DMS53 treated with DMSO at 0.1 percent for 48 hours (cell line): ENCODE measurements around the gene GBP7.
"Not testable (repeated sequence)": the region's sequence is repeated elsewhere in the genome, so short reads cannot be mapped to it uniquely, and the experiment has no call there.

Source experiments
- DNase-seq: peaks from one replicate; lab custom pipeline; 2025; ENCODE audit not compliant: unreplicated experiment; lab: John Stamatoyannopoulos, UW

The GBP7 gene

DNA sequence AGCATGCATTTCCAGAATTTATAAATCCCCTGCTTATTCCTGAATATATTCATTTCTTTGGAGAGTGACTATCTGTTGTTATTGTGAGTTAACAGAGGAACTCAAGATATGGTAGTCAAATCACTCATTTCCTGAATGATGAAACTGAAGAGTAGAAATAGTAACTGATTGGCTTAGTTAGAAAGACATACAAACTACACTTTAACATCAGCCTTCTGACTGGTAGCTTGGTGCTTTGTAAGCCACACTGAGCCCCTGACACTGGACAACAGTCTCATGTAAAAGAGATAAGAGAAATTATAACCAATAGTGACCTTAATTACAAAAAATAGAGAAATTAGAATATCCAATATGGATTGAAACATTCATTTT is 4.8 kb downstream of the GBP7 start:
- DNase-seq = no peak

DNA sequence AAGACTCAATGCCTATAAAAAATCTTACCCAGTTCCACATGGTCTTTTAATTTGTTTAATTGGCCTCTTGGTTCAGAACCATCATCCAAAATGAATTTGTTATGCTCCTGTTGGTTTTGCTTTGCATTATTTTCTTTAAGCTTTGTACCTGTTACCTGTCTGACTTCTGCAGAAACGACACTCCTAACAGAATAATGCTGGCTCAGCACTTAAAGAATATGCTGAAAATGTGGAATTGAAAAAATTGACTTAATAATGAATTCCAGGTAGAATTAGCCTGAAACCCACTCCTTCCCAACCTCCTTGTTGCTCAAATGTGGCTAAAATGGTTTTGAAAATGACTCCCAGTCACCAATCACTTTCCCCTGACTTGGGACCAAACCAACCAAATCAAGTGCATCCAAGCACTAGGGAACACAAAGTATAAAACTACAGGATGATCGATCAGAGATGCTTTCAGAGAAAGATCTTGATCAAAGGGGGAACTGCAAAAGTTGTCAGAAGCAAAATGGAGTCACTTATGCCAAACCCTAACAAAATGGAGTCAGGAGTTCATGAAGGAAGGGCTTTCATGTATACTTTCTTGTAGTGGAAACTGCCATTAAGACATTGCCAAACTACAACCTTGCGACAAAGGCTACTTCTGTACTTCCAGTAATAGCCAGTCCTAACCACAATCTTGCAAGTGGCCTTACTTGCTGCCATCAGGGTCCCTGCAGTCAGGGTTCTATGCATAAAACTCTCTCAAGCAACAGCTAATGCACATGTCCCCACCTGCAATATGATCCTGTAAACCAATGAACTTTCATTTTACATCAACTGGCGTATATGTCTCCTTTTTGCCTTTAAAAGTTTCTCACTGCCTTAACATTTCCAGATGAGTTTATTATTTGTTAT is 5.4 kb downstream of the GBP7 start:
- no peak for DNase-seq

DNA sequence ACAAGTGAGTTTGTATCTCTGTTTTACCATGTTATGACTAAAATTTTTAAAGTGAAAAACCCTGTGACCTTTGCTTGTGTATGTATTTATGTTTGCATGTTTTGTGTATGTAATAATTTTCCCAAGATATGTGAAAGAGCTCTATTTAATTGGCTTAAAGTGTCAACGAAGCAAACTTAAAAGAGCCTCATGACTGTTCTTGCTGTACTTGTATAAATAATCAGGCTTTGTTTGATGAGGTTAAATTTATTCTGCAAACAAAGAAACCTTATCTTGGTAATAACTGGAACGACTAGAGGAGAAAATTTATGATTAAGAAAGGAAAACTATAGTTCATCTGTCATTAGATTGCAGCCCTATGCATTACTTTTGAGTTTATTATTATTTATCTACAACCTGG is 6.6 kb downstream of the GBP7 start:
- DNase-seq = no peak

DNA sequence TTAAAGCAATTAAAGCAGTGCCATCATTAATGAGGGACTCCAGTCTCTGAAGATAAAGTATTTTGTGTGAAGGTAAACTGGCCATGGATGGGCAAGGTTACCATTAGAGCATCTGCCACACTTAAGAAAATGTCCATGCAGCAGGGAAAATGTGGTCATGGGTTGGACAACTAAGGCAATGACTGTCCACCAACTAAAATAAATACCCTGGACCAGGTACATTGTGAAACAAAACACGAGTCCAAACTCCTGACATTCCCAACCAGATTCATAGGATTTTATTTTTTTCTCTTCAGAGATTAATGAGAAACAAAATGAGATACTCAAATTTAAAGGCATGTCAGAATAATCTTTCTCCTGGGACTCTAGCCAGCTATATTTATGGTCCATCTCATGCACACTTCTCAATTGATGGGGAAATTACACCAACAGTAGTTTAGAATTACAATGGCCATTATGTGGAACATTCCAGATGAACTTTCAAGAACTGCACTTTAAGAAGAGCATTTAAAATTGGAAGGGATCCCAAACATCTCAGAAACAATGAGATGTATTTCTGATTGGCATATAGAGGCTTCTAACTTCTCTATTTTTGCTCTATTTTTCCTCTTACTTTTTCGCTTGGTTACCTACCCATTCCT is 8.1 kb downstream of the GBP7 start:
- no peak for DNase-seq

DNA sequence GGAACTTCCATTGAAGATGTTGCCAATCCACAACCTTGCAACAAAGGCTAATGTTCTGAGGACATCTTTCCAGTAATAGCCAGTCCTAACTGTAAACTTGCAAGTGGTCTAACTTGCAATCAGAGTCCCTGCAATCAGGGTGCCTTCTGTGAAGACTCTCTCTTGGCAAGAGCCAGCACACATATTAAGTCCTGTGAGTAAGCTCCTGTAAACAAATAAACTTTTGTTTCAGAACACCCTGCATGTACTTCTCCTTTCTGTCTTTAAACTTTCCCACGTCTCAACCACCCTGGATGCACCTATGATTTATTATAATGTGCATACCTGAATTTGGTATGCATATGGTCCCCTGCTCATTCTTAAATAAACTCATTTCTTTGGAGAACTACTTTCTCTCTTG is 9.1 kb downstream of the GBP7 start:
- DNase-seq = no peak

DNA sequence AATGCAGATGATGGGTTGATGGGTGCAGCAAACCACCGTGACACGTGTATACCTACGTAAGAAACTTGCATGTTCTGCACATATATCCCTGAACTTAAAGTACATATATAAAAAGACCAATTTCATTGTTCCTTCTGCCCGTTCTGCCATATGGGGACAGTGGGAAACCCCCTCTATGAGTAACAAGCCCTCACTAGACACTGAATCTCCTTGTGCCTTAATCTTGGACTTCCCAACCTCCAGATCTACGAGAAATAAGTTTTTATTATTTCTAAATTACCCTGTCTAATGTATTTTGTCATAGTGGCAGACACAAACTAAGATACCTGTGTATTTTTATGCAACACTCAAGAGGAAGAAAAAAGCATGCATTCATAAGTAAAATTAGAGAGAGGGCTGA is 10.0 kb downstream of the GBP7 start:
- DNase-seq = no peak

DNA sequence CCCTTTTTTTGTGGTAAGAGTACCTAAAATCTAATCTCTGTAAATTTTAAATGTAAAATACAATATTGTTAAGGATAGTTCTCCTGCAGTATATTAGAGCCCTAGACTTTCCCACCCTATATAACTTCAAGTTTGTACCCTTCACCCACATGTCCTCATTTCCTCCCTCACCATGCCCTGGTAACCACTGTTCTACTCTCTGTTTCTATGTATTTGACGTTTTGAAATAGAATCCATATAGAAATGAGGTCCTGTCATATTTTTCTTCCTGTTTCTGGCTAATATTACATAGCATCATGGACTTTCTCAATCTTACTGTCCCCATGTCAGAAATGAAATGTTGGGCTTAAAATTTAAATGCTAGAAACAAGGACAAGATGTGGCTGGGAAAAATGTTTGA is 24.8 kb downstream of the GBP7 start:
- DNase-seq = no peak

DNA sequence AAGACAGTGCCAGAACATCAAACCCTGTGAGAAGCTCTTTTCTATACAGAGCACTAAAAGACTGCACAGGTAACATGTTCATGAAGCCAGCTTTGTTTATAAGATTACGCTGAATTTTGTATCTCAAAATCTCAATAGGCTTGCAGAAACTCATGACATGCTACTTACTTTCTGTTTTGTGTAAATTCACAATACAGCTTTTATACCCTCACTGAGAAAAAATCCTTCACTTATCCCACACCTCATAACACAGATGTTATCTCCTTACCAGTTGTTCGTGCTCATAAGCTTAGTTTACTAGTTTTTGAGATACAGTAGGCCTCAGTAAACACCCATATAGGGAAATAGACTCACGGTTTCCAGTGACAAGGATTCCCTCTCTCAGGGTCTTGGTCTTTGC is 25.8 kb downstream of the GBP7 start:
- DNase-seq = no peak

DNA sequence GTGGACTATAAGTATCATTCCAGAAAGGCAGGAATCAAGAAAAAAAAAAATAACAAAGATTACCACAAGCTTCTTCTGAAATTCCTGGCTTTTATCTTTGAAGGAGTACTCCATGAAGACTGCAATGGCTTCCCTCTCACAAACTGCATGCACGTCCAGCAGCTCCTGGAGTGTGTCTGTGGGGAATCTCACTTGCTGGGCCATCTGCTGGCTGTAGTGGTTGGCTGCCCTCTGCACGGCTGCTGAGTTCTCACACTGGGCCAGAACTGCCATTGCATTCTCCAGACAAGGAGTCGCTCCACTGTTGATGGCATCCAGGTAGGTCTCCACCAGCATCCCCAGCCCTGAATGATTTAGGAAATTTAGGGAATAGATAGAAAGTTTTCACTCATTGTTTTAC is 26.6 kb downstream of the GBP7 start:
- DNase-seq = no peak

DNA sequence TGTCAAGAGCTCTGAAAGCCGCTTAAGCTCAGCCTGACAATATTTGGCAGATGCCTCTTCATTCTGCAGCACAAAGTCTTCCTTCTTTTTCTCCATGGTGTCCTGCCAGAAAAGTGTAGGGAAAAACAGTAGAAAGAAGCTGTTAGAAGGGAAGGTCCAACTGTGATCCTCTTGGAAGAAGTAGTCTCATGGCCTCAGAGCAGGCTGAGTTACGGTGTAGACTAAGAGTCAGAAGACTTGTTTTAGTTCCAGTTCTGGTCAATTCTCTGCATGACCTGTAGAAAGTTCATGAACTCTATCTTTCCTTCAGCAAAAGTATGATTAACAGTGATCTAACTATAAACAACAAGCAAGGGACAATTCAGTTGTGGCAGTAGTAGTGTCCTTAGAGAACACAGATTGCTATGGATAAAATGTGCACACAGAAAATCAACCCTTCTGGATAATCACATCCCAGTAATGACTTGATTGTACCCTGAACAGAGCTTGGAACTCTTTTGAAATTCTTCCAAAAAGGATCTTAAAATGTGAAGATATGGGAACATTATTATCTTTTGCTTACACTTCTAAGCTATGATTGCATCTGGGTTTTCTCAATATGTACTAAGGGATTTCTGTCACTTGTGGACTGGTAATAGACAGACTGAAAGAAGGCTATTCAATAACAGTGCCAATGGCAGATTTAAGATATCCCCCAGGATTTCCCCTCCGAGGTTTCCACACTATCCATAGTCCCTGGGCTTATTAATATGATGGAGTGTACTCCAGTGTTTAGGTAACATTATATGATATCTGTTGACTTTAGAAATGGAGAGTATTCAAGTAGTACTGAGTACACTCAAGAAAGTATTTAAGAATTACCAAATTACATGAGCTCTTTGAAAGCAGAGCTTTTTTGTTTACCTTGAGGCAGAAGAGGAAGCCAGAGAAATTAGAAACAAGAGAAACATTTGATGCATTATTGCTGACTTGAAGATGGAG is 27.8 kb downstream of the GBP7 start:
- DNase-seq = no peak

DNA sequence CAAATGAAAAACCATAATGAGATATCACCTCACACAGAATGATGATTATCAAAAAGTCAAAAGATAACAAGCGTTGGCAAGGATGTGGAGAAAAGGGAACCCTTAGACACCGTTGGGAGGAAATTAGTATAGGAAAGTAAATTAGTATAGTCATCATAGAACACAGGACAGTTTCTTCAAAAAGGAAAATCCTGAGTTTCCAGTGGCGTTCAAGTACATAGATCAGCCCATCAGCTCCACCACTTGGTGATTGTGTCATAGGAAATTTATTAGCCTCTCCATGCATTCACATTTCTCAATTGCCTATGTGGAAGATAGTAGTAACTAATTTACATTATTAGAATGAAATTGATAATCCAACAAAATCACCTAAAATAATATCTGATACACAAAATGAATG is 29.1 kb downstream of the GBP7 start:
- DNase-seq = no peak

DNA sequence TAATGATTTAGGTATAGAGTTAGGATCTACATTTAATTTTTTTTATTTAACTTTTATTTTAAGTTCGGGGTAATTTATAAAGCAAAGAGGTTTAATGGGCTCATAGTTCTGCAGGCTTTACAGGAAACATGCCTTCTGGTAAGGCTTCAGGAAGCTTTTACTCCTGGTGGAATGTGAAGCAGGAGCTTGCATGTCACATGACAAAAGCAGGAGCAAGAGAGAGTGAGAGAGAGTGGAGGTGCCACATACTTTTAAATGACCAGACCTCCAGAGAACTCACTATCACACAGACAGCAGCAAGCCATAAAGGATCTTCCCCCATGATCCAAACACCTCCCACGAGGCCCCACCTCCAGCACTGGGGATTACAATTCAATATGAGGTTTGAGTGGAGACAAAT is 32.3 kb downstream of the GBP7 start:
- no peak for DNase-seq

DNA sequence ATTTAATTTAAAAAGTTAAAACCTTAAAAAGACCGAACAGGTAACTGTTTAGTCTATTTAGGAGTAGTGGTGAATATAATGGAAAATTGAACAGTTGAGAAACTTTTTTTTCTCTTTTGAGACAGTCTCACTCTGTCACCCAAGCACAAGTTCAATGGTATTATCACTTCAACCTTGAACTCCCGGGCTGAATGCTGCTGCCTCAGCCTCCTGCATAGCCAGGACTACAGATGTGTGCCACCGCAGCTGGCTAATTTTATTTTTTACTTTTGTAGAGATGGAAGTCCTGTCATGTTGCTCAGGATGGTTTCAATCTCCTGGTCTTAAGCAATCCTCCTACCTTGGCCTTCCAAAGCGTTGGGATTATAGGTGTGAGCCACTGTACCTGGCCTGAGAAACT is 33.6 kb downstream of the GBP7 start:
- no peak for DNase-seq

DNA sequence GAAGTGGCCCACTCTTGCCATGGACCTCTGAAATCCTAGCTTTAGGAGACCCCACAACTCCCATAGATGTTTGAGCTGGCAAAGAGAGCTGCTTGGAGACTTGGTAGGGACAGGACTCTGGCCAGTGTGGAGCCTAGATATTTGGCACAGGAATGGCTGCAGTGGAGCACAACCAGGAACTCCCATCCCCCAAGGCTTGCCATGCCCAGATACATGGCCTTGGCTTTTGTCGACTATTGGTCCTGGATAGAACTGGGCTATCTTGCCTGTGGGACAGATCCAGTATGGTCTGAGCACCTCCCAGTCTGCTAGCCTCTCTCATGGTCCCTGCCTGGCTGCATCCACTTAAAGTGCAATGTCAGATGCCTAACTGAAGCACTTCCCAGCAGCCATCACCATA is 42.1 kb downstream of the GBP7 start:
- DNase-seq = no peak

DNA sequence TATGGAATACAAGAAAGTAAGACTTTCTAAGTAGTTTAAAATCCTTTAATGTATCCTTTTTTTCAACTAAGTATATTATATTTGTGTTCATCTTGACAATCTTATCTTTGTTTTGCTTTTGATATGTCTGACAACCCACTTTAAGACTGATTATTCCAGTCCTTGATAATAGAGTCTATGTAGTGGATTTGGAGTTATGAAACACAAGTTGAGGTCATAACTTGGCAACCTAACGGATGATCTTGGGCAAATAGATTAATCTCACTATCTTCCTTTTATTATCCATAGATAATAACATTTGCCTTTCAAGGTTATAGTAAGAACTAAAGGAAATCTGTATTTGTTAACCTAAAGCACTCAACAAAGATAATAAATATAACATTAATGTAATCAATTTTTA is 45.1 kb downstream of the GBP7 start:
- DNase-seq = no peak

DNA sequence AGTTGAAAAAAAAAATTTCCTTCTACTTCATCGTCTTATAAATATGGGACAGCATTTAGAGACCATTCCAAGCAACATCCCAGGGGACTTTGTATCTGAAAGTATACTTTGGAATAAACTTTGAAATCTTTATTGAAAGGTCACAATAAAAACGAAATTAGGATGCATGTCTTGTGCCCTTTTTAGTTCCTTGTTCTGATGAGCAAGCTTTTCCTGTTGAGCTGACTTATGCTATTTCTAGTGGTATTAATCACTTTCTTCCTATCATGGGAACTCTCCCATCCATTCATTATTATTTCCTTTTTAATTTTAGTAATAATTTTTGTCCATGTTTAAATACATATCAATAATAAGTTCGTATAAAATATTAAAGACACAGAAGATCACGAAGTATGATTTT is 45.9 kb downstream of the GBP7 start:
- no peak for DNase-seq

DNA sequence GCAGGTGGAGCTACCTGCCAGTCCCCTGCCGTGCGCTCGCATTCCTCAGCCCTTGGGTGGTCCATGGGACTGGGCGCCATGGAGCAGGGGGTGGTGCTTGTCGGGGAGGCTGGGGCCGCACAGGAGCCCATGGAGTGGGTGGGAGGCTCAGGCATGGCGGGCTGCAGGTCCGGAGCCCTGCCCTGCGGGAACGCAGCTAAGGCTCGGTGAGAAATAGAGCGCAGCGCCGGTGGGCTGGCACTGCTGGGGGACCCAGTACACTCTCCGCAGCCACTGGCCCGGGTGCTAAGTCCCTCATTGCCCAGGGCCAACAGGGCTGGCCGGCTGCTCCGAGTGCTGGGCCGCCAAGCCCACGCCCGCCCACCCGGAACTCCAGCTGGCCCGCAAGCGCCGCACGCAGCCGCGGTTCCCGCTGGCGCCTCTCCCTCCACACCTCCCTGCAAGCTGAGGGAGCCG is 47.8 kb downstream of the GBP7 start:
- not testable (repeated sequence) for DNase-seq

DNA sequence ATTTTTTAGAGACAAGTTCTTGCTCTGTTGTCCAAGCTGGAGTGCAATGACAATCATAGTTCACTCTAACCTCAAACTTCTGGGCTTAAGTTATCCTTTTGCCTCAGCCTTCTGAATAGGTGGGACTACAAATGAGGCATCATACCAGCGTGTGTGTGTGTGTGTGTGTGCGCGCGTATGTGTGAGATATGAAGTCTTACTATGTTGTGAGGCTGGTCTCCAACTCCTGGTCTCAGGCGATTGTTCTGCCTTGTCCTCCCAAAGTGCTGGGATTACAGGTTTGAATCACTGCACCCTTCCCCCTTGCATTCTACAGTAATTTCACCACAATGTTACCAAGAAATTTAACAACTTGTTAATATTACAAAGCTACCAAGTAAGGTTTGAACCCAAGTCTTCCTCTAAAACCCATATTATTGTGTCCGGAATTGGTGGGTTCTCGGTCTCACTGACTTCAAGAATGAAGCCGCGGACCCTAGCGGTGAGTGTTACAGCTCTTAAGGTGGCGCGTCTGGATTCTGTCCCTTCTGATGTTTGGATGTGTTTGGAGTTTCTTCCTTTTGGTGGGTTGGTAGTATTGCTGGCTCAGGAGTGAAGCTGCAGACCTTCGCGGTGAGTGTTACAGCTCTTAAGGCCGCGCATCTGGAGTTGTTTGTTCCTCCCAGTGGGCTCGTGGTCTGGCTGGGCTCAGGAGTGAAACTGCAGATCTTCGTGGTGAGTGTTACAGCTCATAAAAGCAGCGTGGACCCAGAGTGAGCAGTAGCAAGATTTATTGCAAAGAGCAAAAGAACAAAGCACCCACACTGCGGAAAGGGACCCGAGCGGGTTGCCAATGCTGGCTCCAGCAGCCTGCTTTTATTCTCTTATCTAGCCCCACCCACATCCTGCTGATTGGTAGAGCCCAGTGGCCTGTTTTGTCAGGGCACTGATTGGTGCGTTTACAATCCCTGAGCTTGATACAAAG is 48.9 kb downstream of the GBP7 start:
- DNase-seq = not testable (repeated sequence)

DNA sequence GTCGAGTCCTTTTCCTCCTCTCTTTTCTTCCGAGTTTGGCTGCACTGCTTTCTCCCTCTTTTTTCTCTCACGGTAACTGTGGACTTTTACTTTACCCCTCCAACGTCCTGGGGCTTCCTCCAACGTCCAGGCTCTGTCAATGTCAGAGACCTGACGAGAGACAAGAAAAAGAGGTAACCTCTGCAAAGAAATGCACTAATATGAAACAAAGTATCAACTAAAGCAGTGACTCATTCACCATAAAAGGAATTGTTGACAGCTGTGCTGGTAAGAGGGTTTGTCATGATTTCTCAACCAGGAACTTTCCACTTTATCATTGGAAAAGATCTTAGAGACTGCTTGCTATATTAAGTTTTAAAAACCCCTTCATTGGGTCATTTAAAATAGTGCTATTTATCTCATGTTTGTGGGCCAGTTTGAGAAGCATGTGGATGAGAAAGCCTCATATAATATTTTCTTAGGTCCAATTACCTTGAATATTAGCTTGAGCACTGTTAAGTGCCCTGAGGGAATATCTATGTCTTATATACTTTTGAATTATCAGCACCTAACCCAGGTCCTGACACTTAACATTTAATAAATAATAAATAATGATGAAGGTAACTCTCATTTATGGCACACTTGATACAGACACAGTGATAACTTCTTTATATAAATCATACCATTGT is 49.8 kb downstream of the GBP7 start, which contains the start of gene GBP2:
GBP2 (minus strand) TSS at position 202 of the 668 bp plus-strand sequence. CDS start 4,148 bp downstream, outside the sequence.
- peak; percentile 91 for DNase-seq
